Right cardiac atrium (tissue), 5 donors: ENCODE measurements around the gene ZNF575. TPM values are rescaled to one million over a fixed set of nuclear protein-coding genes. Genes with fewer than 3 reads are reported as not detected.

Source experiments
- ATAC-seq, 2 donors: fragments of 200-7000 bp; cut with Tn5 transposase; one replicate each; pipeline versions ENCODE4 v1.8.0 to v1.9.1; 2020; ENCODE audit warnings: moderate library complexity in 2 of 2, mild to moderate bottlenecking in 1 of 2
- DNase-seq, 3 donors: peaks; one replicate each; pipeline ENCODE4 v3.0.0-alpha.2; 2020
- H3K27ac ChIP-seq: one replicate; pipeline ENCODE4 v1.5.1; 2013; ENCODE audit warnings: mild to moderate bottlenecking, low read length, control low read depth, moderate library complexity
- H3K27me3 ChIP-seq: one replicate; pipeline ENCODE4 v1.6.1; 2013; ENCODE audit not compliant: control insufficient read depth, insufficient read depth
- H3K4me1 ChIP-seq: one replicate; pipeline ENCODE4 v1.6.1; 2013; ENCODE audit warnings: low read length; ENCODE audit not compliant: control insufficient read depth, insufficient read depth
- H3K4me3 ChIP-seq: one replicate; pipeline ENCODE4 v1.5.1; 2013; ENCODE audit warnings: low read length, control low read depth
- H3K9me3 ChIP-seq: one replicate; pipeline ENCODE4 v1.6.1; 2013; ENCODE audit warnings: low read length; ENCODE audit not compliant: control insufficient read depth
- WGBS: extraction: QIAGEN DNeasy Blood & Tissue Kit; methylation state at CpG from one replicate; pipeline ENCODE4 v1.1.7; 2013; 5-methylcytosine and 5-hydroxymethylcytosine counted together
- intact Hi-C, 4 donors: fragments of 100-400 bp; cut with DNase I; formaldehyde crosslinking; loops; one replicate each; pipeline versions ENCODE4 v1.11.0 to v1.14.0; 2022 to 2023
- polyA plus RNA-seq: library from polyadenylated mRNA; stranded (reverse); fragments of 200-250 nt; gene quantifications from one replicate; pipeline ENCODE4 v1.2.3, GENCODE V29; 2013
- total RNA-seq, 4 donors: library from RNA; stranded (reverse); fragmentation: NEBNext Ultra II Directional; extraction: Animal tissue kit (Norgen Biotek cat#: 25700); gene quantifications; one replicate each; pipeline ENCODE4 v1.2.1, GENCODE V29; 2021
- donor health status: healthy with polysubstance abuse.
- donor health status: DM: no; HTN: yes; CAD: no.
- donor health status: DM: no; HTN: no; CAD: no.
- donor health status: DM: no; HTN: yes; CAD: no; lungs with severe emphysema.
- donor health status: DM: yes; HTN: yes; CAD: no.

ZNF575 gene
- total and polyA plus RNA-seq, 5 donors, result 0.97 to 3.2 (median 2.4) TPM

GRCh38 chr19:43555185-43555770 is 22.3 kb downstream of the ZNF575 start:
- H3K27ac ChIP-seq, result no peak overlapping the region
- no peaks in the 10 kb centered on the region for H3K27me3 ChIP-seq
- WGBS, result 42% methylated on average over 8 of the region's 8 CpGs
- intact Hi-C loops, result loop anchor here in 1 of 4 donors (10.0 kb wide), 1 partner anchor 100 kb away; no protein-coding TSS in a partner anchor
- no peak overlapping the region for H3K4me3 ChIP-seq
- DNase-seq (peak; percentile 58 to 76 (median 73)), ATAC-seq (peak in 1 of 2 donors; percentile 71)
- no peaks in the 10 kb centered on the region for H3K4me1 ChIP-seq
- no peaks in the 10 kb centered on the region for H3K9me3 ChIP-seq

- 85% methylated on average over 6 of the region's 6 CpGs for WGBS
- H3K27me3 ChIP-seq, result no peaks in the 10 kb centered on the region
- peaks cover 2% of the 10 kb centered on the region for H3K4me1 ChIP-seq
- DNase-seq (no peak), ATAC-seq (no peak)
- H3K9me3 ChIP-seq, result no peaks in the 10 kb centered on the region
- H3K4me3 ChIP-seq, result no peak overlapping the region
- intact Hi-C loops, result no loop called here
- H3K27ac ChIP-seq, result no peak overlapping the region
Observed at GRCh38 chr19:43560687-43561086, 27.7 kb downstream of the ZNF575 start.

GRCh38 chr19:43561139-43561970 is 28.4 kb downstream of the ZNF575 start:
- WGBS, result 90% methylated on average over 12 of the region's 12 CpGs
- Histone ChIP-seq H3K27ac (no peak overlapping the region), H3K4me3 (no peak overlapping the region), H3K27me3 (no peaks in the 10 kb centered on the region), H3K9me3 (no peaks in the 10 kb centered on the region), H3K4me1 (peaks cover 2% of the 10 kb centered on the region)
- intact Hi-C loops, result no loop called here
- ATAC-seq, result no peak
- no peak for DNase-seq

- ATAC-seq (peak; percentile 9), DNase-seq (no peak)
- Histone ChIP-seq H3K9me3 (no peaks in the 10 kb centered on the region), H3K27ac (no peak overlapping the region), H3K4me1 (peaks cover 2% of the 10 kb centered on the region), H3K27me3 (no peaks in the 10 kb centered on the region), H3K4me3 (no peak overlapping the region)
- 84% methylated on average over 6 of the region's 6 CpGs for WGBS
- intact Hi-C loops, result no loop called here
Observed at GRCh38 chr19:43562226-43562697, 29.3 kb downstream of the ZNF575 start.

DNA sequence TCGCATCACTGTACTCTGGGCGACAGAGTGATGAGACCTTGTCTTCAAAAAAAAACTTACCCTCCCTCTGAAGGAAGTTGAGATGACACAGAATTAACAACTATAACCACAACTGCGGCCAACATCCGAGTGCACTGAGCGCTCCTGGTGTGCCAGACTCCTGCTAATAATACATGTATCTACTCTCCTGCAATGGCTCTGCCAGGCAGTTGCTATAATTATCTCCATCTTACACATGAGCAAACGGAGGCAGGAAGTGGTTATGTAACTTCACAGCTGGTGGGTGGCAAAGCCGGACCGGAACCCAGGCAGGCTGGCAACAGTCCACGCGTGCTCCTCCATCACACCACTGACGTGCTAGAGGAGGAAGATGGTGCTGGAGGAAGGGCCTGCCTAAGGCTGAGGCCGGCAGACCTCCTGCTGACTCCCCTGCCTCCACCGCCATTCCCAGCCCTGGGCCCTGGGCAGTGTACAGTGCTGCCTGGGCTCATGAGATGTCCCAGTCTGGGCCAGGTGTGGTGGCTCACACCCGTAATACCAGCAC is 29.8 kb downstream of the ZNF575 start:
- H3K4me1 ChIP-seq, result peaks cover 2% of the 10 kb centered on the region
- ATAC-seq (peak; percentile 87 to 89), DNase-seq (peak; percentile 68 to 93 (median 91))
- H3K9me3 ChIP-seq, result no peaks in the 10 kb centered on the region
- intact Hi-C loops, result no loop called here
- H3K4me3 ChIP-seq, result no peak overlapping the region
- H3K27ac ChIP-seq, result peak overlapping the region; percentile 38
- no peaks in the 10 kb centered on the region for H3K27me3 ChIP-seq
- 46% methylated on average over 14 of the region's 14 CpGs for WGBS

DNA sequence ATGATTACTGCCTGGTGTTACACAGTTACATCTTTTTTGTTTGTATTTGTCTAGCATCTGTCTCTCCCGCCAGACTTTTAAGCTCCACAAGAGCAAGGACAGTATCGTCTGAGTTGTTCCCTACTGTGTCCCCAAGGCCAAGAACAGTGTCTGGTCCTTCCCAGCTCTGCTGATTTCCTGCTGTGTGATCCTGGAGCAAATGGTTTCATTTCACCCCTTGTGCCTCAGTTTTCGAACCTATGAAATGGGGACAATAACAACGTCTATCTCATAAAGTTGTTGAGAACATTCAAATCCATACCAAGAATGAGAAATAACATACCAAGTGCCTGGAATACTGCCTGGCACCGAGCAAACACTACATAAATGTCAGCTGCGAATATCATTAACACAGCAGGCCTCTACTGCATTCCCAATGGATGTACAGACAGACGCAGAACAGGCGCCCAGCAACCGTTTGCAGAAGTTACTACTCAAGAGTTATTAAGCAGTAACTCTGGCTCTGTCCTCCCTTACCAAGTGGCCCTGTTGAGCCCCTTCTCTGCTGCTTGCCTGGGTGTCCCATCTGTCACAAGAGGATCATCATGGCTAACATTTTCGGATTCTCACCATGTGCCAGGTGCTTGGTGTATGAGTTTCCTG is 30.9 kb downstream of the ZNF575 start:
- H3K4me1 ChIP-seq, result peaks cover 2% of the 10 kb centered on the region
- ATAC-seq (no peak), DNase-seq (no peak)
- H3K27ac ChIP-seq, result no peak overlapping the region
- no peak overlapping the region for H3K4me3 ChIP-seq
- no peaks in the 10 kb centered on the region for H3K9me3 ChIP-seq
- WGBS, result 89% methylated on average over 10 of the region's 10 CpGs
- intact Hi-C loops, result no loop called here
- no peaks in the 10 kb centered on the region for H3K27me3 ChIP-seq

DNA sequence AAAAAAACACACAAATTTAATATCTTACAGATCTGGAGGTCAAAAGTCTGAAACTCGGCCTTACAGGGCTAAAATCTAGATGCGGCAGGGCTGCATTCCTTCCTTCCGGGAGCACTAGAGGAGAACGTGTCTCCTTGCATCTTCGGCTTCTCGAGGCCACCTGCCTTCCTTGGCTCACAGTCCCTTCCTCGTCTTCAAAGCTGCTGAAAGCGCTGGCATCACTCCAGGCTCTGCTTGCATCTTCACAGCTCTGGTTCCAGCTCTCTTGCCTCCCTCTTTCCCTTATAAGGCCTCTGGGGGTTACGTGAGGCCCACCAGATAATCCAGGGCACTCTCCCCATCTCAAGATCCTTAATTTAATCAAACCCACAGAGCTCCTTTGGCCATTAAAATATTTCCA is 31.8 kb downstream of the ZNF575 start:
- no peak overlapping the region for H3K27ac ChIP-seq
- 70% methylated on average over 9 of the region's 9 CpGs for WGBS
- DNase-seq (no peak), ATAC-seq (no peak)
- H3K27me3 ChIP-seq, result no peaks in the 10 kb centered on the region
- no peak overlapping the region for H3K4me3 ChIP-seq
- intact Hi-C loops, result no loop called here
- peaks cover 2% of the 10 kb centered on the region for H3K4me1 ChIP-seq
- no peaks in the 10 kb centered on the region for H3K9me3 ChIP-seq

GRCh38 chr19:43569657-43570056 is 36.7 kb downstream of the ZNF575 start:
- ATAC-seq (no peak), DNase-seq (no peak)
- no peaks in the 10 kb centered on the region for H3K27me3 ChIP-seq
- H3K4me3 ChIP-seq, result no peak overlapping the region
- intact Hi-C loops, result no loop called here
- no peak overlapping the region for H3K27ac ChIP-seq
- H3K4me1 ChIP-seq, result peaks cover 1% of the 10 kb centered on the region
- H3K9me3 ChIP-seq, result no peaks in the 10 kb centered on the region
- WGBS, result 93% methylated on average over 5 of the region's 5 CpGs

DNA sequence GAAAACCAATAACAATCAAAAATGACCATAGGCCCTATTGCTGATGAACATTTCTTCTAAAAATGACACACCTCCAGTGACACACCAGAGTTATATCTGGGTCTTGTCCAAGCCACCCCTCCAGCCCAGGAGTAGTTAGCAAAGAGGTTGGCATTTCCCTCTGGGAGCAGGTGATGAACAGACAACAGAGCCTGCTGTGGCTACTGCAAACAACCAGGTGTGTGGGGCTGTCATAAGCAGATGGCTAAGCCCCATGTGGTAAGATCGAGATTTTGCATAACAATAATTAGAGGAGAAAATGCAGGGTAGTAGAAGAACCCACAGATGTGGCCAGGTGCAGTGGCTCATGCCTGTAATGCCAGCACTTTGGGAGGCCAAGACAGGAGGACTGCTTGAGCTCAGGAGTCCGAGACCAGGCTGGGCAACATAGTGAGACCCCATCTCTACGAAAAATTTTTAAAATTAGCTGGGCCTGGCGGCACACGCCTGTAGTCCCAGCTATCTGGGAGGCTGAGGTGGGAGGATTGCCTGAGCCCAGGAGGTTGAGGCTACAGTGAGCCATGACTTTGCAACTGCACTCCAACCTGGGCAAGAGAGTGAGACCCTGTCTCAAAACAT is 37.3 kb downstream of the ZNF575 start:
- no peaks in the 10 kb centered on the region for H3K27me3 ChIP-seq
- H3K4me3 ChIP-seq, result no peak overlapping the region
- DNase-seq (no peak), ATAC-seq (no peak)
- 91% methylated on average over 5 of the region's 5 CpGs for WGBS
- H3K4me1 ChIP-seq, result peaks cover 1% of the 10 kb centered on the region
- no peak overlapping the region for H3K27ac ChIP-seq
- intact Hi-C loops, result no loop called here
- H3K9me3 ChIP-seq, result no peaks in the 10 kb centered on the region

DNA sequence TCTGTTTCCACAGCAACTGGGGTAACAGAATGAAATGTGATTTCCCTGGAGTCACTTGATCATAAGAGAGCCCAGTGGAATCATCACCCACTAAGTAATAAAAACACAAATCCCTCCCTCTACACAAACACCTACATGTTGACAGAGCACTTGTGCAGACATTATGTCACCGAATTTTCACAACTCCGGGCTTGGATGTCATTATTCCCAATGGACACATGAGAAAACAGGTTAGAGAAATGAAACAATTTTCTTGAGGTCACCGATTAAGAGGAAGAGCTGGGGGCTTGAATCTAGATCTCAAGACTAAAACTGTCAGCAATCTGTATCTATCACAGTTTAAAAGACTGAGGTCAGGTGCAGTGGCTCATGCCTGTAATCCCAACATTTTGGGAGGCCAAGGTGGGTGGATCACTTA is 39.2 kb downstream of the ZNF575 start:
- H3K4me1 ChIP-seq, result peaks cover 1% of the 10 kb centered on the region
- H3K9me3 ChIP-seq, result no peaks in the 10 kb centered on the region
- ATAC-seq, result no peak
- H3K27me3 ChIP-seq, result no peaks in the 10 kb centered on the region
- no peak overlapping the region for H3K4me3 ChIP-seq
- WGBS, result 82% methylated on average over 3 of the region's 3 CpGs
- intact Hi-C loops, result no loop called here
- H3K27ac ChIP-seq, result no peak overlapping the region
- DNase-seq, result no peak
